Epithelial cell of esophagus (primary cell): ENCODE measurements around the gene KRTAP8-1.

ENCODE experiments used
- DNase-seq: peaks from one replicate; pipeline ENCODE4 v3.0.0; 2010; ENCODE audit warnings: low read depth
- H3K4me3 ChIP-seq: 2 replicates; pipeline ENCODE4 v1.5.1; 2011; ENCODE audit warnings: mild to moderate bottlenecking, low read length, control low read depth
- CTCF ChIP-seq: IDR thresholded peaks from 2 replicates; pipeline ENCODE4 v1.5.1; 2011; ENCODE audit warnings: low read depth, mild to moderate bottlenecking, low read length, control low read depth, inconsistent platforms; ENCODE audit not compliant: insufficient read depth; ENCODE audit errors: missing control alignments

KRTAP8-1 gene

GRCh38 chr21:30813174-30813573 lies at the start of gene KRTAP8-1:
TSS of gene KRTAP8-1 (minus strand) at chr21:30813274. CDS start at chr21:30813220, 54 bp downstream.
- no peak for DNase-seq
- no peak for TF ChIP-seq CTCF
- H3K4me3 ChIP-seq = no peak within 1 kb of the TSS

- H3K4me3 ChIP-seq = no peak overlapping the region
- no peak for DNase-seq
- TF ChIP-seq CTCF = no peak
Measured at GRCh38 chr21:30847627-30848500, 34.8 kb upstream of the KRTAP8-1 start.

GRCh38 chr21:30842990-30843389 lies 29.9 kb upstream of the KRTAP8-1 start:
- no peak overlapping the region for H3K4me3 ChIP-seq
- DNase-seq = no peak
- no peak for TF ChIP-seq CTCF

GRCh38 chr21:30839304-30839703 lies 26.2 kb upstream of the KRTAP8-1 start:
- H3K4me3 ChIP-seq = no peak overlapping the region
- DNase-seq = peak; percentile 52
- peak; percentile 41 for TF ChIP-seq CTCF

- no peak overlapping the region for H3K4me3 ChIP-seq
- TF ChIP-seq CTCF = no peak
- no peak for DNase-seq
Measured at GRCh38 chr21:30838536-30838935, 25.5 kb upstream of the KRTAP8-1 start.

GRCh38 chr21:30831194-30831765 lies 18.2 kb upstream of the KRTAP8-1 start:
- DNase-seq = peak; percentile 17
- H3K4me3 ChIP-seq = no peak overlapping the region
- TF ChIP-seq CTCF = peak; percentile 29
